ENCODE measurements around the gene CCR7.

Gene CCR7

DNA sequence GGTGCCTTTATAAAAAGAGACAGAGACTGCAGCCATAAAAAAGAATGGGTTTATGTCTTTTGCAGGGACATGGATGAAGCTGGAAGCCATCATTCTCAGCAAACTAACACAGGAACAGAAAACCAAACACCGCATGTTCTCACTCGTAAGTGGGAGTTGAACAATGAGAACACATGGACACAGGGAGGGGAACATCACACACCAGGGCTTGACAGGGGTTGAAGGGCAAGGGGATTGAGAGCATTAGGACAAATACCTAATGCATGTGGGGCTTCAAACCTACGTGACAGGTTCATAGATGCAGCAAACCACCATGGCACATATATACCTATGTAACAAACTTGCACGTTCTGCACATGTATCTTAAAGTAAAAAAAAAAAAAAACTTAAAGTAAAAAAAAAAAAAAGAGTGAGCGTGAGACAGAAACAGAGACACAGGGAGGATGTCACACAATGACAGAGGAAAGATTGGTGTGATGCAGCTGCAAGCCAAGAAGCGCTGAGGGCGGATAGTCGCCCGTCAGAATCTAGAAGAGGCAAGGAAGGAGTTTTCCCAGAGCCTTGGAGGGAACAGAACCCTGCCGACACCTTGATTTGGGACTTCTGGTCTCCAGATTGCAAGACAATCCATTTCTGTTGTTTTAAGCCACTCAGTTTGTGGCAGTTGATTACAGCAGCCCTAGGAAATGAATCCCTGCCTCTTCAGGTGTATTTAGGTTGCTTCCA, 36.4 kb downstream of the CCR7 start:
- Histone ChIP-seq H3K27me3 (ENCODE audit: control insufficient read depth in 5 of 5, insufficient read depth in 4 of 5, low read length in 5 of 5) (no peaks in the 10 kb centered on the region), H3K9me3 (ENCODE audit: control insufficient read depth in 5 of 5, low read length in 5 of 5) (no peaks in the 10 kb centered on the region), H3K36me3 (ENCODE audit: control insufficient read depth in 5 of 5, insufficient read depth in 5 of 5, low read length in 5 of 5) (no peaks in the 10 kb centered on the region), H3K27ac (ENCODE audit: low read depth, low read length) (no peak overlapping the region), H3K4me1 (ENCODE audit: control insufficient read depth in 5 of 5, insufficient read depth in 5 of 5, low read length in 5 of 5) (peaks cover 5 to 27% (median 17%) of the 10 kb centered on the region in 5 donors), H3K9ac (ENCODE audit: low read length in 5 of 5) (no peak overlapping the region), H3K4me3 (ENCODE audit: low read depth in 1 of 5, low read length in 5 of 5) (no peak overlapping the region)

GRCh38 chr17:40526668-40527067, 38.6 kb downstream of the CCR7 start:
- Histone ChIP-seq H3K27ac (ENCODE audit: low read depth, low read length) (no peak overlapping the region), H3K4me3 (ENCODE audit: low read depth in 1 of 5, low read length in 5 of 5) (no peak overlapping the region), H3K36me3 (ENCODE audit: control insufficient read depth in 5 of 5, insufficient read depth in 5 of 5, low read length in 5 of 5) (no peaks in the 10 kb centered on the region), H3K4me1 (ENCODE audit: control insufficient read depth in 5 of 5, insufficient read depth in 5 of 5, low read length in 5 of 5) (peaks cover 0 to 6% (median 3%) of the 10 kb centered on the region in 5 donors), H3K9ac (ENCODE audit: low read length in 5 of 5) (no peak overlapping the region), H3K9me3 (ENCODE audit: control insufficient read depth in 5 of 5, low read length in 5 of 5) (no peaks in the 10 kb centered on the region), H3K27me3 (ENCODE audit: control insufficient read depth in 5 of 5, insufficient read depth in 4 of 5, low read length in 5 of 5) (no peaks in the 10 kb centered on the region)

DNA sequence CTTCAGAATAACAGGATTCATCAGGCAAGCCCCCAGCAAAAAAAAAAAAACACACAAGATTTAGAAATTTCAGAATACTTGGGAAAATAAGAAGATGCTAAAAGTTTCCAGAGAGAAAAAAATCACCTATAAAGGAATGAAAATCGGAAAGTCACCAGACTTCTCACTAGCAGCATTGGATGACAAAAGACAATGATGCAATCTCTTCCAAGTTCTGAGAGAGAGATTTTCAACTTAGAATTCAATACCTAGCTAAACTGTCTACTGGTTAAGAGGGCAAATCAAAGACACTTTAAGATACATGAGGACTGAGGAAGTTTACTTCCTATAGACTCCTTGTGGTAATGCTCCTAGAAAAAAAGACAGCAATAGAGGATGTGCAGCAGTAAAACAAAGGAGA, 40.0 kb downstream of the CCR7 start:
- Histone ChIP-seq H3K27ac (ENCODE audit: low read depth, low read length) (no peak overlapping the region), H3K4me3 (ENCODE audit: low read depth in 1 of 5, low read length in 5 of 5) (no peak overlapping the region), H3K36me3 (ENCODE audit: control insufficient read depth in 5 of 5, insufficient read depth in 5 of 5, low read length in 5 of 5) (no peaks in the 10 kb centered on the region), H3K9me3 (ENCODE audit: control insufficient read depth in 5 of 5, low read length in 5 of 5) (no peaks in the 10 kb centered on the region), H3K27me3 (ENCODE audit: control insufficient read depth in 5 of 5, insufficient read depth in 4 of 5, low read length in 5 of 5) (no peaks in the 10 kb centered on the region), H3K9ac (ENCODE audit: low read length in 5 of 5) (no peak overlapping the region), H3K4me1 (ENCODE audit: control insufficient read depth in 5 of 5, insufficient read depth in 5 of 5, low read length in 5 of 5) (peaks cover 0 to 6% (median 2%) of the 10 kb centered on the region in 5 donors)

- no peak overlapping the region for H3K9ac ChIP-seq (ENCODE audit: low read length in 5 of 5)
- peaks cover 0 to 6% (median 2%) of the 10 kb centered on the region in 5 donors for H3K4me1 ChIP-seq (ENCODE audit: control insufficient read depth in 5 of 5, insufficient read depth in 5 of 5, low read length in 5 of 5)
- H3K27me3 ChIP-seq (ENCODE audit: control insufficient read depth in 5 of 5, insufficient read depth in 4 of 5, low read length in 5 of 5): no peaks in the 10 kb centered on the region
- no peak overlapping the region for H3K4me3 ChIP-seq (ENCODE audit: low read depth in 1 of 5, low read length in 5 of 5)
- no peak overlapping the region for H3K27ac ChIP-seq (ENCODE audit: low read depth, low read length)
- no peaks in the 10 kb centered on the region for H3K9me3 ChIP-seq (ENCODE audit: control insufficient read depth in 5 of 5, low read length in 5 of 5)
- H3K36me3 ChIP-seq (ENCODE audit: control insufficient read depth in 5 of 5, insufficient read depth in 5 of 5, low read length in 5 of 5): no peaks in the 10 kb centered on the region
These were observed 40.9 kb downstream of the CCR7 start for GRCh38 chr17:40524243-40524965.

- Histone ChIP-seq H3K9ac (ENCODE audit: low read length in 5 of 5) (no peak overlapping the region), H3K4me3 (ENCODE audit: low read depth in 1 of 5, low read length in 5 of 5) (no peak overlapping the region), H3K27me3 (ENCODE audit: control insufficient read depth in 5 of 5, insufficient read depth in 4 of 5, low read length in 5 of 5) (no peaks in the 10 kb centered on the region), H3K36me3 (ENCODE audit: control insufficient read depth in 5 of 5, insufficient read depth in 5 of 5, low read length in 5 of 5) (no peaks in the 10 kb centered on the region), H3K9me3 (ENCODE audit: control insufficient read depth in 5 of 5, low read length in 5 of 5) (no peaks in the 10 kb centered on the region), H3K4me1 (ENCODE audit: control insufficient read depth in 5 of 5, insufficient read depth in 5 of 5, low read length in 5 of 5) (peaks cover 0 to 6% (median 2%) of the 10 kb centered on the region in 5 donors), H3K27ac (ENCODE audit: low read depth, low read length) (no peak overlapping the region)
These were observed 42.3 kb downstream of the CCR7 start for GRCh38 chr17:40522961-40523310.

DNA sequence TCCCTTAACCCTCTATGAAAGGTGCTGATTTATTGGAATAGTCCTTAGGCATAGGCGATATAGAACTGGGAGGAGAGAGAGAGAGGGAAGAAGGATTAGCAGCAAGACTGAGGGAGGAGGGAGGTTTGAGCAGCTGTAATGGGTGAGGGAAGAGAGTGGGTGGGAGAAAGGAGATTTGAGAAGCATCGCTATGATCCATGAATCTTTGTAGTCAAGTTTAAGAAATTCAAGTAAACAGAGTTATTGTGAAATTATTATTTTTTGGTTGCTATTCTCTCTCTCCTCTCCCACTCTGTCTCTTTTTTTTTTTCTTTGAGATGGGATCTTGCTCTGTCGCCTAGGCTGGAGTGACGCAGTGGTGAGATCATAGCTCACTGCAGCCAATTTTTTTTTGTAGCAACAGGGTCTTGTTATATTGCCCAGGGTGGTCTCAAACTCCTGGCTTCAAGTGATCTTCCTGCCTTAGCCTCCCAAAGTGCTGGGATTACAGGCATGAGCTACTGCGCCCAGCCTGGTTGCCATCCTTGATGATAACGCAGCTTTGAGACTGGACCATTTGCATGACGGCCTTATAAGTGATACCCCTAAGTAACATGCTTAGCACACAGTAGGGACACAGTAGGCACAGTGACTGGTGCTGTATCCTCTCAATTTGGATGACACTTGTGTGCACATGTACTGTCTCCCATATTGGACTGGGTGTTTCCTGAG, 42.9 kb downstream of the CCR7 start:
- no peaks in the 10 kb centered on the region for H3K27me3 ChIP-seq (ENCODE audit: control insufficient read depth in 5 of 5, insufficient read depth in 4 of 5, low read length in 5 of 5)
- no peaks in the 10 kb centered on the region for H3K9me3 ChIP-seq (ENCODE audit: control insufficient read depth in 5 of 5, low read length in 5 of 5)
- no peak overlapping the region for H3K9ac ChIP-seq (ENCODE audit: low read length in 5 of 5)
- no peaks in the 10 kb centered on the region for H3K36me3 ChIP-seq (ENCODE audit: control insufficient read depth in 5 of 5, insufficient read depth in 5 of 5, low read length in 5 of 5)
- H3K4me1 ChIP-seq (ENCODE audit: control insufficient read depth in 5 of 5, insufficient read depth in 5 of 5, low read length in 5 of 5): peaks cover 0 to 6% (median 3%) of the 10 kb centered on the region in 5 donors
- no peak overlapping the region for H3K27ac ChIP-seq (ENCODE audit: low read depth, low read length)
- no peak overlapping the region for H3K4me3 ChIP-seq (ENCODE audit: low read depth in 1 of 5, low read length in 5 of 5)

DNA sequence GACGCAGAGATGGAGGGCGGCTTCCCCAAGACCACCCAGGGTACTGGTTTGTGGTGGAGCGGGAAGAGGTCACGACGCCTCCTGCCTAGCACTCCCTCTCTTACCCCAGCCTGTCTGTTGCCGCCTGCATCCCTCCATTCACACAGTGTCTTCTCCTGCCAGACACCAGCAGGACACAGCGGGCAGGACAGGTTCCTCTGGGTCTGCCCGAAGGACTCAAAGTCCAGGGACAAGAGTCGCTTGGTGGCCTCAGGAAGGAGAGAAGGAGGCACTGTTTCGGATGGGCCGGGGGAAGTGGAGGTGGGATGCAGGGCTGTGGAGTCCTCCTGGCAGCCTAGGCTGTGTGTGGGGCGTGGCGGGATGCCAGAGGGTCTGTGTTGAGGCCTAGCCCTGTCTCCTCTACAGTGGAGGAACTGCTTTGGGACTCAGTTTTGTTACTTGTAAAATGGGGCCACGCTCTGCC, 44.2 kb downstream of the CCR7 start:
- no peak overlapping the region for H3K9ac ChIP-seq (ENCODE audit: low read length in 5 of 5)
- H3K36me3 ChIP-seq (ENCODE audit: control insufficient read depth in 5 of 5, insufficient read depth in 5 of 5, low read length in 5 of 5): no peaks in the 10 kb centered on the region
- no peak overlapping the region for H3K27ac ChIP-seq (ENCODE audit: low read depth, low read length)
- H3K4me1 ChIP-seq (ENCODE audit: control insufficient read depth in 5 of 5, insufficient read depth in 5 of 5, low read length in 5 of 5): peaks cover 2 to 15% (median 4%) of the 10 kb centered on the region in 5 donors
- no peaks in the 10 kb centered on the region for H3K9me3 ChIP-seq (ENCODE audit: control insufficient read depth in 5 of 5, low read length in 5 of 5)
- no peaks in the 10 kb centered on the region for H3K27me3 ChIP-seq (ENCODE audit: control insufficient read depth in 5 of 5, insufficient read depth in 4 of 5, low read length in 5 of 5)
- no peak overlapping the region for H3K4me3 ChIP-seq (ENCODE audit: low read depth in 1 of 5, low read length in 5 of 5)

- H3K4me1 ChIP-seq (ENCODE audit: control insufficient read depth in 5 of 5, insufficient read depth in 5 of 5, low read length in 5 of 5): peaks cover 2 to 15% (median 4%) of the 10 kb centered on the region in 5 donors
- H3K9ac ChIP-seq (ENCODE audit: low read length in 5 of 5): no peak overlapping the region
- H3K4me3 ChIP-seq (ENCODE audit: low read depth in 1 of 5, low read length in 5 of 5): no peak overlapping the region
- no peaks in the 10 kb centered on the region for H3K9me3 ChIP-seq (ENCODE audit: control insufficient read depth in 5 of 5, low read length in 5 of 5)
- no peaks in the 10 kb centered on the region for H3K27me3 ChIP-seq (ENCODE audit: control insufficient read depth in 5 of 5, insufficient read depth in 4 of 5, low read length in 5 of 5)
- no peak overlapping the region for H3K27ac ChIP-seq (ENCODE audit: low read depth, low read length)
- no peaks in the 10 kb centered on the region for H3K36me3 ChIP-seq (ENCODE audit: control insufficient read depth in 5 of 5, insufficient read depth in 5 of 5, low read length in 5 of 5)
These were observed 46.0 kb downstream of the CCR7 start for GRCh38 chr17:40519089-40519775.

DNA sequence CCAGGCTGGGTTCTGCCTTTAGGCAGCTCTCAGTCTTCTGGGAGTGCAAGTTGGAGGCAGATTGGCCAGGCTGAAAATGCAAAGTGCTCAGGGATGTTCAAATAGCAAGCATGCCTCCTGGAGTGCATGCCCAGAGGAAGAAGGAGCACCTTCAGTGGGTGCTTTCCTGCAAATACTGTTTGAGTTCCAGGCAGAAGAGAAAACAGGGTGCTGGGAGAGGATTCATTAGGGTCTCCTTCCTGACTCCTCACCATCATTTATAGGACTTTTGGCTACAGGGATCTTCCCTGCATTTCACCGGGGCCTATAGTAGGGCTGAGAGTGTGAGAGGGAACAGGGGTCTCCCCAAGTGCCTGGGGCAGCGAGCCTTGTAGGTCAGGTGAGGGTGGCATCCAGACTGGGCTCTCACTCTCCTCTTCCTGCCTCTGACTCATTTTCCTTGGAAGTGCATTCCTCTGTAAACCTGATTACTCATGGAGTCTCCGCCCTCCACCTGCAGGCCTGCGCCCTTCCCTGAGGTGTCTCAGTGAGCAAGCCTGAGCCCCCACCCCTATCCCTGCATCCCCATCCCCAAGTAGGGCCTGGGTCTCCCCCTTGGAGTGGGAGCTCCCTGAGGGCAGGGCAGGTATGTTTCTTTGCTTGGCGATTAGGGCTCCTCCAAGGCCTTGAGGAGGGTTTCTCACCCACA, 46.7 kb downstream of the CCR7 start:
- Histone ChIP-seq H3K27me3 (ENCODE audit: control insufficient read depth in 5 of 5, insufficient read depth in 4 of 5, low read length in 5 of 5) (peaks cover 0 to 3% (median 0%) of the 10 kb centered on the region in 5 donors), H3K4me1 (ENCODE audit: control insufficient read depth in 5 of 5, insufficient read depth in 5 of 5, low read length in 5 of 5) (peaks cover 2 to 15% (median 4%) of the 10 kb centered on the region in 5 donors), H3K36me3 (ENCODE audit: control insufficient read depth in 5 of 5, insufficient read depth in 5 of 5, low read length in 5 of 5) (no peaks in the 10 kb centered on the region), H3K27ac (ENCODE audit: low read depth, low read length) (no peak overlapping the region), H3K4me3 (ENCODE audit: low read depth in 1 of 5, low read length in 5 of 5) (no peak overlapping the region), H3K9ac (ENCODE audit: low read length in 5 of 5) (no peak overlapping the region), H3K9me3 (ENCODE audit: control insufficient read depth in 5 of 5, low read length in 5 of 5) (no peaks in the 10 kb centered on the region)

Measured in subcutaneous abdominal adipose tissue (tissue), 5 donors.